GM20000 (cell line): ENCODE measurements around the gene TRIM68.

Experiments
- DNase-seq: peaks from one replicate; pipeline ENCODE4 v3.0.0; 2012; ENCODE audit warnings: low spot score
- CTCF ChIP-seq: IDR thresholded peaks from 2 replicates; pipeline ENCODE4 v1.5.1; 2012; ENCODE audit warnings: mild to moderate bottlenecking, control low read depth; ENCODE audit errors: extremely low read depth, missing control alignments

TRIM68 gene

GRCh38 chr11:4606231-4607015, 1.6 kb downstream of the TRIM68 start:
- no peak for TF ChIP-seq CTCF
- no peak for DNase-seq

DNA sequence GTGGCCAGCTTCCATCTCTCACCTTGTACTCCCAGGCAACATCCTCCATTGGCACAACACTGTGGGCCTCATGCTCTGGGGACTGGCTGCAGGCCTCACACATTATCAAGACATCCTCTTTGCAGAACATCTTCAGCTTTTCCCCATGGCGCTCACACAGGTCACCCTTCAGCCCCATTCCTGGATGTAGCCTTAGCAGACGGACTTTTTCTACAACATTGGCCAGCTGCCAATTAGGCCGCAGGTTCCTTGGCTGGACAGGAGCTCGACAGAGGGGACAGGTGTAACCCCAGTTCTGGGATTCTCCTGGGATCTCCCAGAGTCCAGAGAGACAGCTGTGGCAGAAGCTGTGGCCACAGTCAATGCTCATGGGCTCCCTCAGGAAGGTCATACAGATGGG, 3.0 kb downstream of the TRIM68 start:
- no peak for DNase-seq
- TF ChIP-seq CTCF: no peak

- TF ChIP-seq CTCF: no peak
- no peak for DNase-seq
Measured at GRCh38 chr11:4593739-4594138, 14.3 kb downstream of the TRIM68 start, which contains the start of gene OR52I1. Gene OR52I1, plus strand, starts transcription at chr11:4594039. Its CDS starts 0 bp downstream, at chr11:4594039.

GRCh38 chr11:4589017-4589416, 19.0 kb downstream of the TRIM68 start:
- no peak for DNase-seq
- no peak for TF ChIP-seq CTCF

DNA sequence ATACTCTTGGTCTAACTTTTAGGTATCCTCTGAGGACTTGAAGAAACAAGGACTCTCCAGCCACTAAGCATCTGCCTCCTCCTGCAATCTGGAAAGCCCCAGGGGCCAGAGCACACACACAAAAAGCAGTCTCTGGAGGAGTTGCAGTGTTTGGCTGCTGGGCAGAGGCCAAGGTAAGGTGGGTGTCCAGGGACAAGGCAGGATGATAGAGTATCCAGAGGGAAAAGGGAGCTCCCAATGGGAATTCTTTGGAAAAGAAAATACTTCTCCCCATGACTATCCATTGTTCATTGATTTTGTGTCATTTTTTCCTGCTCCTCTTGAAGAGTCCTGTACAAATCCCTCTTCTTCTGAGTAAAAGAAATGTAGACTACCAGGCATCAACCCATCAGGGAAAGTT, 26.6 kb downstream of the TRIM68 start, which contains the start of gene OR52I2:
Gene OR52I2 (plus strand): TSS at position 301 of the 400 bp plus-strand sequence.
- DNase-seq: no peak
- no peak for TF ChIP-seq CTCF

GRCh38 chr11:4580124-4580523, 27.9 kb downstream of the TRIM68 start:
- TF ChIP-seq CTCF: no peak
- no peak for DNase-seq

GRCh38 chr11:4578624-4579023, 29.4 kb downstream of the TRIM68 start:
- no peak for TF ChIP-seq CTCF
- no peak for DNase-seq
